Measurements from ENCODE around the gene GCKR.
"Not testable (repeated sequence)": the region's sequence is repeated elsewhere in the genome, so short reads cannot be mapped to it uniquely, and the experiment has no call there.

GCKR gene

GRCh38 chr2:27531983-27532382 is 35.3 kb downstream of the GCKR start:
- TF ChIP-seq CTCF (IDR thresholded peaks at IDR 0.05; ENCODE audit: borderline replicate concordance, insufficient read depth, low read depth, low read length), result no peak

GRCh38 chr2:27537287-27537686 is 40.6 kb downstream of the GCKR start:
- no peak for TF ChIP-seq CTCF (IDR thresholded peaks at IDR 0.05; ENCODE audit: borderline replicate concordance, insufficient read depth, low read depth, low read length)
- H3K4me3 ChIP-seq (ENCODE audit: low read depth, low read length), result no peak overlapping the region

More at GRCh38 chr2:27531983-27532382, 35.3 kb downstream of the GCKR start:
- no peak overlapping the region for H3K4me3 ChIP-seq (ENCODE audit: low read depth, low read length)

- not testable (repeated sequence) for H3K4me3 ChIP-seq (ENCODE audit: low read depth, low read length)
Measured at GRCh38 chr2:27538839-27539450, 42.3 kb downstream of the GCKR start.

GRCh38 chr2:27539649-27540048 is 43.0 kb downstream of the GCKR start:
- not testable (repeated sequence) for H3K4me3 ChIP-seq (ENCODE audit: low read depth, low read length)

GRCh38 chr2:27544143-27544821 is 47.6 kb downstream of the GCKR start:
- no peak for TF ChIP-seq CTCF (IDR thresholded peaks at IDR 0.05; ENCODE audit: borderline replicate concordance, insufficient read depth, low read depth, low read length)
- H3K4me3 ChIP-seq (ENCODE audit: low read depth, low read length), result no peak overlapping the region

GRCh38 chr2:27545348-27546141 is 48.9 kb downstream of the GCKR start:
- no peak overlapping the region for H3K4me3 ChIP-seq (ENCODE audit: low read depth, low read length)
- no peak for TF ChIP-seq CTCF (IDR thresholded peaks at IDR 0.05; ENCODE audit: borderline replicate concordance, insufficient read depth, low read depth, low read length)

GRCh38 chr2:27549303-27549702 is 52.7 kb downstream of the GCKR start:
- no peak for TF ChIP-seq CTCF (IDR thresholded peaks at IDR 0.05; ENCODE audit: borderline replicate concordance, insufficient read depth, low read depth, low read length)

GRCh38 chr2:27551514-27551913 is 54.9 kb downstream of the GCKR start:
- H3K4me3 ChIP-seq (ENCODE audit: low read depth, low read length), result no peak overlapping the region
- no peak for TF ChIP-seq CTCF (IDR thresholded peaks at IDR 0.05; ENCODE audit: borderline replicate concordance, insufficient read depth, low read depth, low read length)

More at GRCh38 chr2:27549303-27549702, 52.7 kb downstream of the GCKR start:
- H3K4me3 ChIP-seq (ENCODE audit: low read depth, low read length), result no peak overlapping the region

Measured in GM12875 (cell line).